IMR-90 (cell line): Measurements from ENCODE around the gene MYBPC3. TPM values are rescaled to one million over a fixed set of nuclear protein-coding genes. Genes with fewer than 3 reads are reported as not detected.

Source experiments
- ATAC-seq: fragments of 200-7000 bp; cut with Tn5 transposase; 2 replicates; pipeline ENCODE4 v1.9.1; 2020; ENCODE audit warnings: low read depth, mild to moderate bottlenecking, moderate library complexity
- BruUV-seq: library from RNA; stranded (reverse); fragments of 400-500 nt; replicated peaks from 2 replicates; lab custom pipeline; 2021; lab: Mats Ljungman, UMichigan
- CTCF ChIA-PET: fragments of 300-600 bp; formaldehyde crosslinking; extraction: SDS; loops from one replicate; lab custom pipeline; 2021; ENCODE audit warnings: antibody characterized with exemption; lab: Yijun Ruan, JAX
- POLR2A ChIA-PET: fragments of 300-600 bp; sonication (Branson Sonifier 250); formaldehyde crosslinking; loops from one replicate; lab custom pipeline; 2022; ENCODE audit warnings: antibody characterized with exemption; ENCODE audit not compliant: unreplicated experiment; lab: Charles Lee
- DNase-seq: peaks from one replicate; pipeline ENCODE4 v3.0.0; 2013
- H2AFZ ChIP-seq: replicated peaks from 2 replicates; pipeline ENCODE3; 2013; ENCODE audit warnings: low read length, mild to moderate bottlenecking; ENCODE audit not compliant: poor library complexity
- H2AK5ac ChIP-seq: 2 replicates; pipeline ENCODE4 v1.6.1; 2013; ENCODE audit warnings: low read depth, low read length, inconsistent platforms
- H2AK9ac ChIP-seq: replicated peaks from 2 replicates; pipeline ENCODE3; 2013; ENCODE audit warnings: mild to moderate bottlenecking, low read depth, low read length, moderate library complexity; ENCODE audit not compliant: poor library complexity
- H2BK120ac ChIP-seq: 2 replicates; pipeline ENCODE4 v1.6.1; 2013; ENCODE audit warnings: low read depth, low read length, inconsistent platforms
- H2BK15ac ChIP-seq: 3 replicates; pipeline ENCODE4 v1.6.1; 2013; ENCODE audit warnings: low read depth, low read length, inconsistent platforms
- H2BK20ac ChIP-seq: 2 replicates; pipeline ENCODE4 v1.6.1; 2013; ENCODE audit warnings: low read depth, mild to moderate bottlenecking, inconsistent platforms, low read length, moderate library complexity
- H2BK5ac ChIP-seq: 2 replicates; pipeline ENCODE4 v1.6.1; 2013; ENCODE audit warnings: mild to moderate bottlenecking, low read depth, low read length, inconsistent platforms; ENCODE audit not compliant: poor library complexity, severe bottlenecking
- H3K14ac ChIP-seq: replicated peaks from 2 replicates; pipeline ENCODE4 v1.6.1; 2013; ENCODE audit warnings: low read depth, low read length, inconsistent platforms
- H3K18ac ChIP-seq: 2 replicates; pipeline ENCODE4 v1.6.1; 2013; ENCODE audit warnings: low read depth, low read length, control low read depth
- H3K23ac ChIP-seq: 2 replicates; pipeline ENCODE4 v1.6.1; 2013; ENCODE audit warnings: low read depth, low read length, inconsistent platforms
- H3K27ac ChIP-seq: 2 replicates; pipeline ENCODE4 v1.5.1; 2013; ENCODE audit warnings: mild to moderate bottlenecking, control low read depth, low read length; ENCODE audit not compliant: insufficient read depth
- H3K27me3 ChIP-seq: 2 replicates; pipeline ENCODE4 v1.6.1; 2013; ENCODE audit warnings: low read length; ENCODE audit not compliant: control insufficient read depth, insufficient read depth
- H3K36me3 ChIP-seq: 2 replicates; pipeline ENCODE4 v1.6.1; 2013; ENCODE audit warnings: low read length, mixed read lengths; ENCODE audit not compliant: control insufficient read depth, insufficient read depth
- H3K4ac ChIP-seq: 2 replicates; pipeline ENCODE4 v1.6.1; 2013; ENCODE audit warnings: low read depth, low read length, inconsistent platforms
- H3K4me1 ChIP-seq: 2 replicates; pipeline ENCODE4 v1.6.1; 2013; ENCODE audit warnings: low read length, mixed read lengths; ENCODE audit not compliant: control insufficient read depth, insufficient read depth
- H3K4me2 ChIP-seq: 2 replicates; pipeline ENCODE4 v1.6.1; 2013; ENCODE audit warnings: low read depth, mild to moderate bottlenecking, control low read depth, low read length, moderate library complexity
- H3K4me3 ChIP-seq: 2 replicates; pipeline ENCODE4 v1.5.1; 2013; ENCODE audit warnings: low read depth, mild to moderate bottlenecking, control low read depth, low read length, moderate library complexity; ENCODE audit not compliant: insufficient read depth
- H3K56ac ChIP-seq: 2 replicates; pipeline ENCODE4 v1.6.1; 2013; ENCODE audit warnings: low read length, inconsistent platforms; ENCODE audit not compliant: insufficient read depth; ENCODE audit errors: extremely low read depth
- H3K79me1 ChIP-seq, 2 experiments: 2 replicates each; pipeline ENCODE4 v1.6.1; 2013; ENCODE audit warnings: low read length in 2 of 2, inconsistent platforms in 1 of 2, low read depth in 1 of 2
- H3K9ac ChIP-seq: 2 replicates; pipeline ENCODE4 v1.6.1; 2013; ENCODE audit warnings: low read depth, low read length, control low read depth
- H3K9me1 ChIP-seq: 2 replicates; pipeline ENCODE4 v1.6.1; 2013; ENCODE audit warnings: low read length, inconsistent platforms; ENCODE audit not compliant: insufficient read depth
- H3K9me3 ChIP-seq: 2 replicates; pipeline ENCODE4 v1.6.1; 2013; ENCODE audit warnings: low read length; ENCODE audit not compliant: control insufficient read depth, insufficient read depth
- H4K20me1 ChIP-seq: 2 replicates; pipeline ENCODE4 v1.6.1; 2013; ENCODE audit warnings: low read length, inconsistent platforms; ENCODE audit not compliant: insufficient read depth
- H4K5ac ChIP-seq: 2 replicates; pipeline ENCODE4 v1.6.1; 2013; ENCODE audit warnings: mild to moderate bottlenecking, low read depth, low read length, control low read depth
- H4K8ac ChIP-seq, 2 experiments: 2 replicates each; pipeline ENCODE4 v1.6.1; 2013; ENCODE audit warnings: low read depth in 2 of 2, low read length in 2 of 2, control low read depth in 1 of 2, inconsistent platforms in 1 of 2
- H4K91ac ChIP-seq: 2 replicates; pipeline ENCODE4 v1.6.1; 2013; ENCODE audit warnings: low read depth, low read length, inconsistent platforms; ENCODE audit not compliant: insufficient read depth
- BHLHE40 ChIP-seq: fragments of 150-350 bp; IDR thresholded peaks from 2 replicates; pipeline ENCODE4 v1.6.1; 2016; ENCODE audit warnings: mild to moderate bottlenecking, low read depth, low read length
- CEBPB ChIP-seq: IDR thresholded peaks from 2 replicates; pipeline ENCODE4 v1.6.1; 2012; ENCODE audit warnings: low read depth, low read length, improper control_type of control experiment
- CHD1 ChIP-seq: IDR thresholded peaks from 2 replicates; pipeline ENCODE4 v1.6.1; 2012; ENCODE audit warnings: low read depth, low read length, improper control_type of control experiment
- CTCF ChIP-seq: conservative IDR thresholded peaks from 2 replicates; pipeline ENCODE4 v1.5.1; 2012; ENCODE audit warnings: mild to moderate bottlenecking, low read depth, low read length, improper control_type of control experiment
- FOS ChIP-seq: fragments of 150-350 bp; IDR thresholded peaks from 2 replicates; pipeline ENCODE4 v1.6.1; 2016; ENCODE audit warnings: low read depth, low read length
- MAFK ChIP-seq: IDR thresholded peaks from 2 replicates; pipeline ENCODE4 v1.6.1; 2012; ENCODE audit warnings: low read depth, low read length, improper control_type of control experiment
- MAZ ChIP-seq: IDR thresholded peaks from 2 replicates; pipeline ENCODE4 v1.6.1; 2012; ENCODE audit warnings: low read depth, mild to moderate bottlenecking, low read length, improper control_type of control experiment, moderate library complexity, borderline replicate concordance
- MXI1 ChIP-seq: IDR thresholded peaks from 2 replicates; pipeline ENCODE4 v1.6.1; 2012; ENCODE audit warnings: low read depth, mild to moderate bottlenecking, low read length, moderate library complexity, borderline replicate concordance
- NFE2L2 ChIP-seq: fragments of 150-350 bp; IDR thresholded peaks from 2 replicates; pipeline ENCODE4 v1.6.1; 2016; ENCODE audit warnings: low read depth, mild to moderate bottlenecking, low read length
- POLR2A ChIP-seq: IDR thresholded peaks from 2 replicates; pipeline ENCODE4 v1.6.1; 2012; ENCODE audit warnings: mild to moderate bottlenecking, low read depth, low read length
- RAD21 ChIP-seq: IDR thresholded peaks from 2 replicates; pipeline ENCODE4 v1.6.1; 2012; ENCODE audit warnings: low read length, improper control_type of control experiment
- RCOR1 ChIP-seq: IDR thresholded peaks from 2 replicates; pipeline ENCODE4 v1.6.1; 2012; ENCODE audit warnings: mild to moderate bottlenecking, low read length, improper control_type of control experiment; ENCODE audit not compliant: insufficient replicate concordance
- RFX5 ChIP-seq: IDR thresholded peaks from 2 replicates; pipeline ENCODE4 v1.8.0; 2012; ENCODE audit warnings: low read depth, mild to moderate bottlenecking, low read length, moderate library complexity
- SMC3 ChIP-seq: fragments of 150-350 bp; IDR thresholded peaks from 2 replicates; pipeline ENCODE4 v1.6.1; 2016; ENCODE audit warnings: low read depth, mild to moderate bottlenecking, antibody characterized with exemption, low read length, moderate library complexity
- WGBS, 2 experiments: methylation state at CpG; one replicate each; pipeline versions ENCODE4 v1.1.5 to v1.1.7; 2013; ENCODE audit warnings: missing lambda C conversion rate in 2 of 2; ENCODE audit not compliant: insufficient read length in 1 of 2; ENCODE audit errors: extremely low coverage in 2 of 2; 5-methylcytosine and 5-hydroxymethylcytosine counted together
- dilution Hi-C: fragments of 300-500 bp; cut with HindIII; formaldehyde crosslinking; loops from one replicate; pipeline ENCODE4 v1.14.3; 2018; ENCODE audit warnings: low sequenced_read_pairs; ENCODE audit not compliant: unreplicated experiment
- in situ Hi-C: fragments of 300-500 bp; cut with MboI; formaldehyde crosslinking; loops from 3 replicates; pipeline ENCODE4 v1.14.3; 2019; ENCODE audit warnings: low sequenced_read_pairs, inconsistent platforms, mixed read lengths
- intact Hi-C: fragments of 100-400 bp; cut with micrococcal nuclease; formaldehyde crosslinking; loops from 2 replicates; pipeline ENCODE4 v1.10.0; 2022
- polyA plus RNA-seq, 3 experiments: library from polyadenylated mRNA; depleted of rRNA; stranded (reverse); fragments of >200 nt; gene quantifications; 2 replicates each; pipeline ENCODE4 v1.2.3, GENCODE V29; 2012; ENCODE audit warnings: low replicate concordance in 1 of 3
- total RNA-seq: library from RNA; depleted of rRNA; stranded (reverse); fragments of >200 nt; gene quantifications from 2 replicates; pipeline ENCODE4 v1.2.3, GENCODE V29; 2012
- TF ChIP-seq, protein P1 (sequence below): fragments of 150-350 bp; IDR thresholded peaks from 2 replicates; pipeline ENCODE4 v1.6.1; 2016; ENCODE audit warnings: low read depth, mild to moderate bottlenecking, low read length, moderate library complexity, borderline replicate concordance

The MYBPC3 gene
- total and polyA plus RNA-seq, 2 of the 4 experiments (the other 2 are of a cell fraction): not detected

DNA sequence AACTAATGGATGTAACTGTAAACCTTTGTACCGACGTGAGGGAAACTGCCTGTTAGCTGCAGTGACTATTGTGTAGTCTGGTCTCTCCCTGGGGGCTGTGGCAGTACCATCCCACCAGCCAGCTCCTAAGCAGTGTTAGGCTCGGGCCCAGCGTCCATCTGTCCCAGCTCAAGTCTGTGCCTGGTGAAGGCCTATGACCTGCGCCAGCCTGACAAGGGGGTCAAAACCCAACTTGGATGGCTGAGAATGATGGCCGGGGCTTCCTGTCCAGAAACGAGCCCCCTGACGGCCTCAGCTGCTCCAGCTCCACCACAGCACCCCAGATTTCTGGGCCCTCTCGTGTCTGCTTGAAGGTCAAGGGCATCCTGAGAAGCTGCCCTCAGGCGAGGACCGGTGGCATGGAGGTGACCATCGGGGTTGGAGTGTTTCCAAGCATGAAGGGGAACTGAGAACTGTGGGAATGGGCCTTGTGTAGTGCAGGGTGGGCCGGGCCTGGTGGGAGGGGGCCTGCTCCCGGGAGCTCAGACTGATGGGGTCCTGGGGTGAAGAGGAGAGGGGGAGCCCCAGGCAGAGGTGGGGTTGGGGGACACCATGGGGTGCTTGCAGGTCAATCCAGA lies 40.2 kb upstream of the MYBPC3 start:
- peak overlapping the region; percentile 21 to 61; a peak in 2 of 4 replicates for H4K8ac ChIP-seq
- no peak overlapping the region for H2BK20ac ChIP-seq
- H3K23ac ChIP-seq: no peak overlapping the region
- no peak overlapping the region for H3K27ac ChIP-seq
- dilution Hi-C loops: no loop called here
- no peak overlapping the region for H3K14ac ChIP-seq
- peaks cover 6% of the 10 kb centered on the region for H3K9me1 ChIP-seq
- no peak overlapping the region for H3K4me3 ChIP-seq
- no peak overlapping the region for H2BK15ac ChIP-seq
- DNase-seq (no peak), ATAC-seq (no peak)
- H3K56ac ChIP-seq: no peak overlapping the region
- WGBS, 2 experiments: 89% methylated on average over 6 of the region's 14 CpGs; no CpG with 5 or more reads in 1 of the 2 experiments
- intact Hi-C loops: no loop called here
- peak overlapping the region; percentile 87 for H2AFZ ChIP-seq
- in situ Hi-C loops: no loop called here
- CTCF ChIA-PET: interaction anchor here (1.3 kb wide), 1 partner anchor 18 kb away, joined by 3 read pairs; no protein-coding TSS in a partner anchor
- H2BK120ac ChIP-seq: peak overlapping the region; percentile 7; the same call in 1 of the 2 replicates
- H3K4ac ChIP-seq: peak overlapping the region; percentile 42
- H3K18ac ChIP-seq: no peak overlapping the region
- H3K27me3 ChIP-seq: no peaks in the 10 kb centered on the region
- H3K4me1 ChIP-seq: peaks cover 9% of the 10 kb centered on the region
- H4K20me1 ChIP-seq: no peaks in the 10 kb centered on the region
- no peak overlapping the region for H4K91ac ChIP-seq
- H2AK9ac ChIP-seq: peak overlapping the region; percentile 73
- no TSS peak for BruUV-seq
- TF ChIP-seq RAD21 (no peak), POLR2A (no peak), CHD1 (no peak), FOS (no peak), RFX5 (no peak), MXI1 (no peak), SMC3 (no peak), RCOR1 (no peak), CTCF (no peak), MAFK (no peak), BHLHE40 (no peak), MAZ (no peak), NFE2L2 (no peak), CEBPB (no peak)
- TF ChIP-seq, protein P1, sequence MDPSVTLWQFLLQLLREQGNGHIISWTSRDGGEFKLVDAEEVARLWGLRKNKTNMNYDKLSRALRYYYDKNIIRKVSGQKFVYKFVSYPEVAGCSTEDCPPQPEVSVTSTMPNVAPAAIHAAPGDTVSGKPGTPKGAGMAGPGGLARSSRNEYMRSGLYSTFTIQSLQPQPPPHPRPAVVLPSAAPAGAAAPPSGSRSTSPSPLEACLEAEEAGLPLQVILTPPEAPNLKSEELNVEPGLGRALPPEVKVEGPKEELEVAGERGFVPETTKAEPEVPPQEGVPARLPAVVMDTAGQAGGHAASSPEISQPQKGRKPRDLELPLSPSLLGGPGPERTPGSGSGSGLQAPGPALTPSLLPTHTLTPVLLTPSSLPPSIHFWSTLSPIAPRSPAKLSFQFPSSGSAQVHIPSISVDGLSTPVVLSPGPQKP: no peak
- no peaks in the 10 kb centered on the region for H3K9me3 ChIP-seq
- H3K4me2 ChIP-seq: no peak overlapping the region
- POLR2A ChIA-PET: no interaction called here
- no peak overlapping the region for H4K5ac ChIP-seq
- H2BK5ac ChIP-seq: no peak overlapping the region
- no peaks in the 10 kb centered on the region for H3K36me3 ChIP-seq
- H3K9ac ChIP-seq: no peak overlapping the region
- H3K79me1 ChIP-seq: no peaks in the 10 kb centered on the region
- 0 out of 2 replicates have a peak overlapping the region, but pooled peaks have one; percentile 24 for H2AK5ac ChIP-seq
